HCEC 1CT (cell line): ENCODE measurements around the gene SULT2A1.
"Not testable (repeated sequence)": the region's sequence is repeated elsewhere in the genome, so short reads cannot be mapped to it uniquely, and the experiment has no call there.

ENCODE experiments used
- DNase-seq: peaks from one replicate; pipeline ENCODE4 v3.0.0-alpha.2; 2017

SULT2A1 gene, protein sequence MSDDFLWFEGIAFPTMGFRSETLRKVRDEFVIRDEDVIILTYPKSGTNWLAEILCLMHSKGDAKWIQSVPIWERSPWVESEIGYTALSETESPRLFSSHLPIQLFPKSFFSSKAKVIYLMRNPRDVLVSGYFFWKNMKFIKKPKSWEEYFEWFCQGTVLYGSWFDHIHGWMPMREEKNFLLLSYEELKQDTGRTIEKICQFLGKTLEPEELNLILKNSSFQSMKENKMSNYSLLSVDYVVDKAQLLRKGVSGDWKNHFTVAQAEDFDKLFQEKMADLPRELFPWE

DNA sequence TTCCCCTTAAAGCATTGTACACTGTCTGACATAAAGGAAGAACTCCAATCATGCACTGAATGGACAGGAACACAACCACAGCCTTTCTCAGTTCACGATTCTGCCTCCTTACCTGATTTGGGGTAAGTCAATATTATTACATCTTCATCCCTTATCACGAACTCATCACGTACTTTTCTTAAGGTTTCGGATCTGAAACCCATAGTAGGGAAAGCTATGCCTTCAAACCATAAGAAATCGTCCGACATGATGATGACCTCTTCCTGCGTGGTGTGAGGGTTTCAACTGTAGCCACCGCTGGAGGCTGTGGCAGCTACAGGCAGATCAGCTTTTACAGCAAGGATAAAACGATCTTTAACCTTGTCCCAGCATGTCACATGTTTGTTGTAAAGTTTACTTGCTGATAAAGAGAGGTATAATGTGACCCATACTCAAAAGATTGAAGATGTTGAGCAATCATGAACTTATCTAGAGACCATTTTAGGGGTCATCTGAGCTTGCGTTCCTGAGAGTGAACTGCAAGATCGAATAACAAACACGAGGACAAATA lies at the start of gene SULT2A1:
SULT2A1 (minus strand) TSS at position 306 of the 550 bp plus-strand sequence; CDS start at position 248, 58 bp downstream.
- DNase-seq = no peak

DNA sequence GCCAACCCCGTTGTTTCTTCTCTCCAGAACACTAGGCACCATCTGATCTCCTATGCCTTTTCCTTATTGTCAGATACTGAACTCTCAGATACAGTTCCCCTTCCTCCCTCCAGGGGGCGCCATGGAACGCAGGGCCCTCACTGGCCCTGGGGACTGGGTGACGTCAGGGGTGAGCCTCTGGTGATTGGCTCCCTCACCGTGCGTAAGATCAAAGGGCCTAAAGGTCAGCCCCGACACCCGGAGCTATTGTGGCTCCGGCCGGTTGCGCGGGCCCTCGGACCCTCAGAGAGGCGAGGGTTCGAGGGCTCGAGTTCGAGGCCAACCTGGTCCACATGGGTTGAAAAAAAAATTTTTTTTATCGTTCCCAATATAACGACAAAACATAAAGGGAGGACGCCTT lies 42.5 kb upstream of the SULT2A1 start:
- not testable (repeated sequence) for DNase-seq

DNA sequence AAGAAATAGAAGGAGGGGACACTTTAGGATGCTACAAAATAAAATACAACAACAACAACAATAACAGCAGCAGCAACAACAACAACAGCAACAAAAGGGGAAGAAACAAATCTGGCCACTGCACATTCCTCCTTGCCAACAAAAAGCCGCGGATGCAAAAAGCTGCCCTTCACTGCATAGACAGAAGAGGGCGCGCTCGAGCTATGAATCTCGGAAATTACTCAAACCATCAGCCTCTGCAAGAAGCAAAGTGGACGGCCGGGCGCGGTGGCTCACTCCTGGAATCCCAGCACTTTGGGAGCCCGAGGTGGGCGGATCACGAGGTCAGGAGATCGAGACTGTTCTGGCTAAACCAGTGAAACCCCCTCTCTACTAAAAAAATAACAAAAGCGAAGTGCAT lies 34.0 kb upstream of the SULT2A1 start:
- DNase-seq = not testable (repeated sequence)

DNA sequence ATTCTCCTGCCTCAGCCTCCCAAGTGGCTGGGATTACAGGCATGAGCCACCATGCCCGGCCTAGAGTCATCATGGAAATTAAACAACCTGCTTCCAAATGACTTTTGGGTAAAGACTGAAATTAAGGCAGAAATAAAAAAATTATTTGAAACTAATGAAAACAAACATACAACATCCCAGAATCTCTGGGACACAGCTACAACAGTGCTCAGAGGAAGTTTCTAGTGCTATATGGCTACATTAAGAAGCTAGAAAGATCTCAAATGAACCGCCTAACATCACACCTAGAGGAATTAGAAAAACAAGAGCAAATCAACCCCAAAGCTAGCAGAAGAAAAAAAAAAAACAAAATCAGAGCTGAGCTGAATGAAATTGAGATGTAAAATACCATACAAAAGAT lies 24.1 kb upstream of the SULT2A1 start:
- DNase-seq = not testable (repeated sequence)

DNA sequence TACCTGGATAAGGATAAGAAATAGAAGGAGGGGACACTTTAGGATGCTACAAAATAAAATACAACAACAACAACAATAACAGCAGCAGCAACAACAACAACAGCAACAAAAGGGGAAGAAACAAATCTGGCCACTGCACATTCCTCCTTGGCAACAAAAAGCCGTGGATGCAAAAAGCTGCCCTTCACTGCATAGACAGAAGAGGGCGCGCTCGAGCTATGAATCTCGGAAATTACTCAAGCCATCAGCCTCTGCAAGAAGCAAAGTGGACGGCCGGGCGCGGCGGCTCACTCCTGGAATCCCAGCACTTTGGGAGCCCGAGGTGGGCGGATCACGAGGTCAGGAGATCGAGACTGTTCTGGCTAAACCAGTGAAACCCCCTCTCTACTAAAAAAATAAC lies 23.2 kb upstream of the SULT2A1 start:
- not testable (repeated sequence) for DNase-seq

DNA sequence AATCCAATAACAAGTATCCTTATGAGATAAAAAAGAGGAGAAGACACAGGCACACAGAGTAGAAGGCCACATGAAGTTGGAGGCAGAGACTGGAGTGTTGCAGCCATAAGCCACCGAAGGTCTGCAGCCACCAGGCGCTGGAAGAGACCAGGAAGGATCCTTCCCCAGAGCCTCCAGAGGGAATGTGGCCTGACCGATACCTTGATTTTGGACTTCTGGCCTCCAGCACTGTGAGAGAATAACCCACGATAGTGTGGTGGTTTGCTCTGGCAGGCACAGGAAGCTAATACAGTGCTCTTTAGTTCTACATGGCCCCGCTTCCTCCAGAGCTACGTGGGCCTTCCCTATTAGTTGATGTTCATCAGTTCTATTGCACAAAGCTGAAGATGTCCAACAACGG lies 15.3 kb upstream of the SULT2A1 start:
- DNase-seq = no peak

DNA sequence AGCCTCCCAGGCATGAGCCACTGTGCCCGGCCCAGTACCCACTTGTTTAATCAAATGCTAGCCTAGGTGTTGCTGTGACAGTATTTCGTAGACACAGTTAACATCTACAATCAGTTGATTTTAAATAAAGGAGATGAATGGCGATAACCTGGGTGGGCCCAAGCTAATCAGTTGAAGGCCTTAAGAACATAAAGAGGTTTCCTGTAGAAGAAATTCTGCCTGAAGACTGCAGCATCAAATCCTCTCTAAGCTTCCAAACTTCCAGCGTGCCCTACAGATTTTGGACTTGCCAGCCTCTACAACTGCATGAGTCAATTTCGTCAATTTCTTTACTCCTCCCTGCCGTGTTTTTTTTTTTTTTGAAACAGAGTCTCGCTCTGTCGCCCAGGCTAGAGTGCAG lies 13.2 kb upstream of the SULT2A1 start:
- no peak for DNase-seq

DNA sequence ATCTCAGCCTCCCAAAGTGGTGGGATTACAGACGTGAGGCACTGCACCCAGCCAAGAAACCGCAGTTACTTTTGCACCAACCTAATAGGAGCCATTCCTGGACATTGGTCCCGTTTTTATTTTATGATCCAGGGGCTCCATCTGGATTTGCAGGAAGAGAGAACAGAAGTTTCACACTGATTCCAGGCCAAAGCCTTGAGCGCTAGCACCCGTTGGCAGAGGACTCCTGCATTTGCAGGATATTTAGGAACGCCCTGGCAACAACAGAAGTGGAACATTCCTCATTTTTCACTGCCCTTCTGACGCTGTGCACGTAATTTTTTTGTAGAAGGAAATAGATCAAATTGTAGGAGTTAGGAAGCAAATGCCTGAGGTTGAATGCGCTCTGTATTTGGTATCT lies 11.7 kb upstream of the SULT2A1 start:
- no peak for DNase-seq

DNA sequence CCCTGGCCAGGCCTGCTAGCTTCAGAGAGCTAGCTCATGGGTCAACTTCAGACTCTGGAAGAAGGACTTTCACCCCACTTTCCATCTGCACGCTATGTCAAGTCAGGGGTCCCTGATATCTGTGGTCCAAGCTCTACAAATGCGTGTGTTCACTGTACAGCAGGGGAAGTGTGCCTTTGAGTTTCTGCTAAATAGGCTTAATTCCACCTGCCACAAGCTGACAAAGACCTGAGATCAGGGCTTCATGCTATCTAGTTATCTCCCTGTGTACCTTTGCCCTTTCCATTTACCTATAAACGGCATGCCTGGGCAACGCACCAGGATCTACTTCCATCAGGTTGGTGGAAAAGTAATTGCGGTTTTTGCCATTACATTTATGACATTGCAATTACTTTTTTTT lies 10.7 kb upstream of the SULT2A1 start:
- no peak for DNase-seq

DNA sequence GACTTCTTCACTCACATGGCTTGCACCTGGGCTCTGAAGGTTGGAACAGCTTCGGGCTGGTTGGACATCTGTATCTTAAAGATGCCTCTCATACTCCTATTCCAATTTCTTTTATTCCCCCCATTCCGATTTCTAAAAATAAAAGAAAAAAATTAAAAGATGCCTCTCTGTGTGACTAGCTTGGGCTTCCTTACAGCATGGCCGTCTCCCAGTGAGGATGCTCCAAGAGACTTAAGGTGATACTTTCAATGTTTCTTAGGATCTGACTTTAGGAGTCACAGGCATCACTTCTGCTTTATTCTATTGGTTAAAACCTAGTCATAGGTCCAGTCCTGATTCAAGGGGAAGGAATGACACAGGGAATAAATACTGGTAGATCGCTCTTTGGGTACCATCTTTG lies 9.9 kb upstream of the SULT2A1 start:
- DNase-seq = no peak

DNA sequence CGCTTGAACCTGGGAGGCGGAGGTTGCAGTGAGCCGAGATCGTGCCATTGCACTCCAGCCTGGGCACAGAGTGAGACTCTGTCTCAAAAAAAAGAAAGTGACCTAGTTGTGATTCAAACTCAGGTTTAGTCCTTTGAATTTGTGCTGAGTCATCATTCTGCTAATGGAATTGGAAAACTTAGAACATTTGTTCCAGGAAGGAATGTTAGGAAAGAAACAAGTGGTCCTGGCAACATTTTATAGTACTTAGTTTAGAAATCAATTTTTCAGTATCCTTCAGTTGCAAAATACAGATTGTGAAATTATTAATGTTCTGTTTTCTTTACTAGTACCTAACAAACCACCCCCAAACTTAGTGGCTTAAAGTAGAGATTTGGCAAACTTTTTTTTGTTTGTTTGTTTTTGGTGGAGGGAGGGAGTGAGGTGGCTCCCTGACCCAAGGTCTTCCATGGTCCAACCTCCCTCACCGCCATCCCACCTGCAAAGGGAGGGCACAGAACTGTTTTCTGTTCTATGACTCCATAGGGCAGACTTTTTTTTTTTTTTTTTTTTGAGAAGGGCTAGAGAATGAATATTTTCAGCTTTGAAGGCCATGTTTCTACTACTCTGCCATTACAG lies 9.2 kb upstream of the SULT2A1 start:
- no peak for DNase-seq

DNA sequence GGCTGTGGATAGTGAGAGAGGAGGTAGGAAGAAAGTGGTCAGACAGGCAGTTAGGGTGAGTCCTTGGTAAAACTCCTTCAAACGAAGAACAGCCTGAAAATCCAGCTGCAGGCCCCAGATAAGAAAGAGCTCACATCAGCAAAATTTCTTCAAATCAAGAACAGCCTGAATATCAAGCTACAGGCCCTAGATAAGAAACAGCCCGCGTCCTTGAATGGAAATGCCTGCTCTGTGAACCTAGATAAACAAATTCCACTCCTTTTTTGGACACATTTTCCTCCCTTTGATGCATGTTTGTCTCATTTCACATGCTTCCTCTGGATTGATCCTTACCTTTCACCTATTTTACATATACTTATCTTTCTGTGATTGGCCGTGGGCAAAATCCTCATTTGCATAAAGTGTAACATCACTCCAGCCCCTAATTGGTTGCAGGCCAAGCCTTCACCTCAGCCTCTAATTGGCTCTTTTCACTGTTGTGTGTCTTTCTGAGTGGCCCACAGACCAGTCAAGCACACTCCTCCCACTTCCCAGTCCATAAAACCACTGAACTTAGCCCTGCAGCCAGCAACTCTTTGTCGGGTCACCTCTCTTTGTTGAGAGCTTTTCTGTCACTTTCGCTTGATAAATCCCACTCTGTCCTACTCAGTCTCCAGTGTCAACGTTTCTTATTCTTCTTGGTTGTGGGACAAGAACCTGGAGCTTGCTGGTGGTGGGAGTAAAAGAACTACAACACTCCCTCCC lies 6.0 kb upstream of the SULT2A1 start:
- DNase-seq = no peak

DNA sequence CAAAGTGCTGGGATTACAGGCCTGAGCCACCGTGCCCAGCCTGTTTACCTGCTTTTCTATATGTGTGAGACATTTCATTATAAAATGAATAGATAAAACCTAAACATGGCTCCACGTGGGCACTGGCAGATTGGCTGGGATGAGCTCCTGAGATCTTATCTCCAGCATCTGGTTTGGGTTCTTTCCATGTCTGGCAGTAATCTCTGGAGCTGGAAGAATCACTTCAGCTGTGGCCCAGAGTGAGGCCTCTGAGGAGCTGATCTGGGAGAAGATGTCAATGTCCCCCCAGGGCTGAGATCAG lies 5.5 kb upstream of the SULT2A1 start:
- no peak for DNase-seq

DNA sequence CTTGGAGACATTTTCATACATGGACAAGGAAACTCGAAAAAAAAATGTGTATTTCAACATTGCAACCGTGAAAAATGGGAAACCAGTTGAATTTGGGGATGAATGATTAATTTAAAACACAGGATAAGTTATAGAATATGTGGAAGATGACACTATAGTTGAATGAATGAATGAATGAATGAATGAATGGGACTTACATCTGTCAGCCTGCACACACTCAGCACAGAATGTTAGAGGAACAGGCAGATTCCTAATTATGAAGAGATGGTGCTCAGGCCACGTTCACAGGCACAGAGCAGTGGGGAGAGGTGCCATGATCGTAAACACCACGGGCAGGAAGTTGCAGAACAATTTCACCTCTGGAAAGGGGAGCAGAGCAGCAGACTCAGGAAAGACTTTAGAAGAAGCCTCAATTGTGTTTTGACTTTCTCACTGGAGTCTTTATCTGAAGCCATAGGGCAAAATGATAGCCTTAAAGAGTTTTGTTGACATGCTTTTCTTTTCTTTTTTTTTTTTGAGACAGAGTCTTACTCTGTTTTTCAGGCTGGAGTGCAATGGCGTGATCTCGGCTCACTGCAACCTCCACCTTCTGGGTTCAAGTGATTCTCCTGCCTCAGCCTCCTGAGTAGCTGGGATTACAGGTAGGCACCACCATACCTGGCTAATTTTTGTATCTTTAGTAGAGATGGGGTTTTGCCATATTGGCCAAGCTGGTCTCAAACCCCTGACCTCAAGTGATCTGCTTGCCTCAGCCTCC lies 4.9 kb upstream of the SULT2A1 start:
- no peak for DNase-seq

DNA sequence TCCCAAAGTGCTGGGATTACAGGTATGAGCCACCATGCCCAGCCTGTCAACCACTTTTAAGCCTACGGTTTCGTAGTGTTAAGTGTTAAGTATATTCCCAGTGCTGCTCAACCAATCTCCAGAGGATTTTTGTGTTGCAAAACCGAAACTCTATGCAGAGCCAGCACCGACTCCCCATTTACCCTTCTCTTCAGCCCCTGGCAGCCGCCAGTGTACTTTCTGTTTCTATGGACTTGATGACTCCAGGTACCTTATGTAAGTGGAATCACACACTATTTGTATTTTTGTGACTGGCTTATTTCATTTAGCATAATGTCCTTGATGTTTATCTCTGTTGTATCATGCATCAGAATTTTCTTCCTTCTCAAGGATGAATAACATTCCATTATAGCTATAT lies 1.1 kb downstream of the SULT2A1 start:
- no peak for DNase-seq

DNA sequence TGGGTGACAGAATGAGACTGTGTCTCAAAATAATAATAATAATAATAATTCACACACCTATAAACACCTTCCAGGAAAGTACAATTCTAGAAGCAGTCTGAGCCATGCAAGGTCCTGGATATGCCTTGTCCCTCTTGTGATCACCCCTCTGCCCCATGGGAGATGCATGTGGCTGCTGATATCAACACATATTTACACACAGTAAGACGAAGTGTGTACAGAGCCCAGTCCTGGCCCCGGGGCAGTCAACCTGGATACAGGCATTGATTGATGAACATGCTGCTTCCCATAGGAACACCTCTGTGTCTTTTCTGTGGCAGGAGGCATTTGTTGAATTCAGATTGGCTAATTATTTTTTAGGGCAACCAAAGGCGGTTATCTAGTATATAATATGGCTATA lies 3.2 kb downstream of the SULT2A1 start:
- DNase-seq = no peak

DNA sequence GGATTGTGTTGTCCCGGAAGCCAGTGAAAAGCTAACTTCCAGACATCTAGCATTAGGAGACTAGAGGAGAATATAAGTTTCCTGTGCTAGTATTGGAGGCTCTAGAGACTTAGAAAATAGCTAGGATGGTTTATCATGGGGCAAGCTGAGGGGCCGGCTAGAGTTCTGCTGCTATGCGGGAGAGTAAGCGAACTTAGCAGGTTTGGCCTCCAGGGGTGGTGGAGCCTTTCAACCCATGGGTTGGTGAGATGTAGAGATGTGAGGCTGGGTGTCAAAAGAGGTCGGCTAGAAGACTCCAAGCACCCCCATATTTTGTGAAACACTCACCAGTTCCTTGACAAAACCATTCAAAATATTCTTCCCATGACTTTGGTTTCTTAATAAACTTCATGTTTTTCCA lies 4.4 kb downstream of the SULT2A1 start:
- DNase-seq = no peak

DNA sequence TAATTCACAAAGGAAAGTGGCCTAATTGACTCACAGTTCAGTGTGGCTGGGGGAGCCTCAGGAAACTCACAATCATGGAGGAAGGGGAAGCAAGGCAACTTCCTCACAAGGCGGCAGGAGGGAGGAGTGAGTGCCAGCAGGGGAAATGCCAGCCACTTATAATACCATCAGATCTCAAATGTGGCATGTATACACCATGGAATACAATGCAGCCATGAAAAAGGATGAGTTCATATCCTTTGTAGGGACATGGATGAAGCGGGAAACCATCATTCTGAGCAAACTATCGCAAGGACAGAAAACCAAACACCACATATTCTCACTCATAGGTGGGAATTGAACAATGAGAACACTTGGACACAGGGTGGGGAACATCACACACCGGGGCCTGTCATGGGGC lies 6.7 kb downstream of the SULT2A1 start:
- DNase-seq = not testable (repeated sequence)

DNA sequence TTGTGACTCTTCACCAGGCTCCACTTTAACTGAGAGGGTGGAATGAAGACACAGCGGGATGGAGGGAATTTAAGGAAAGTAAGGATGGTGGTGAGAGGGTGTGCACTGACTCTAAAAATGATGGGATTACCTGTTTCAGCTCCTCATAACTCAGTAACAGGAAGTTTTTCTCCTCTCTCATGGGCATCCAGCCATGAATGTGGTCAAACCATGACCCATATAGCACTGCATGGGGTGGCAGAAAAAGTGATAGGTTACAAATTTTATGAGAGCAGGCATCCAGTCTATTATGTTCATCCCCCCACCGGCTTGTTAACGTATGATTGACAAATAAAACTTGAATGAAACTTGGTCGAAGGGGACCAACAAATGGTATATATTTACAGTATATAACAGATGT lies 7.2 kb downstream of the SULT2A1 start:
- DNase-seq = no peak

DNA sequence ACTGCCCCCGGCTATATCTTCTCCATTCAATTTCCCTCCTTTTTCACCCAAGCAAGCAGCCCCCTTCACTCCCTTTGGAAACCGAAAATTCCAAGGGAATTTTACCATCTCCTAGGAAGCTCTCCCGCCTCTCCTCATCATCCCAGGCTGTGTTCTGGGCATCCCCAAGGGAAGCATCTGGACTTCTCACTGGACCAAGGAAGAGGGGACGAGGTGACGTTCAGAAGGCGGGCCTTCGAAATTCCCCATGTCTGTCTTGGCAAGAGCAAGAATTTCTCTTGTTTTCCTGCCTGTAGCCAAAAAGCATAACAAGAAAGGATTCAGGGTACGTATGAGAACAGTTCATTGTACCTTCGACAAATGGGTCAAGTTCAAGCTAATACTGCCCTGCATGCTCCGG lies 20.9 kb downstream of the SULT2A1 start:
- DNase-seq = no peak

DNA sequence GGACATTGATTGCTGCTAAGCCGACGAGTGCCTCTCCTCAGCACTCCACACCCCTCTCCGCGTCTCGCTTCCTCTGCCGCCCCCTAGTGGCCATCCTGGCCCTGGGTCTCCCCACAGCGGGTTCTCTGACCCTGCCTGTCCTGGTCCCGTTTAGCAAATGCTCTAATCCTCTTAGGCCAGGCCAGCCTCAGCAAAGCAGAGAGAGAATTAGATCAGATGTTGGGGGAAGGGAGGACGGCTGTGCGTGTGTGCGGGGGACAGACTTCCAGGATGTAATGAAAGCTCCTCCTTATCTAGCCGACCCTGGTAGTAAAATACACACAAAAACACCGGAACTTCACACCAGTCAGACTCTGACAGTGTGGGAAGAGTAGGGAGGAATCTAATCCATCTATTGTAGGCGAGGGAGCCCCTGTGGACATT lies 22.6 kb downstream of the SULT2A1 start:
- DNase-seq = peak; percentile 60

DNA sequence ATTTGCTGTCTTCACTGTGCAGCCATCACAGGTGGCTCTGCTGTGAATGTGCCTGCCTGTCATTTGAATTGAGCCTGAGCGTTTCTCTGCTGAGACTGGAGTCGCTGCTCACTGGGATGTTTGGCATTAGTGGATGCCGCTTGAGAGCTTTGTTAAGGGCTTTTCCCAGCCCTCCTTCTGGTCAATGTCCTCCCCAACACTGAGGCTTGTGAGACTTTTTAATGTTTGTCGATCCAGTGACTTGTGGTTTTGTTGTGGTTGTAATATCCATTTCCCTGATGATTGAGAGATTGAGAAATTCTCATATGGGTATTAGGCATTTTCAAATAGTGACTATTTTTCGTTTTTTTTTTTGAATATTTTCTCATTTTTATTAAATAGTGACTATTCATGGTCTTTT lies 24.5 kb downstream of the SULT2A1 start:
- no peak for DNase-seq

DNA sequence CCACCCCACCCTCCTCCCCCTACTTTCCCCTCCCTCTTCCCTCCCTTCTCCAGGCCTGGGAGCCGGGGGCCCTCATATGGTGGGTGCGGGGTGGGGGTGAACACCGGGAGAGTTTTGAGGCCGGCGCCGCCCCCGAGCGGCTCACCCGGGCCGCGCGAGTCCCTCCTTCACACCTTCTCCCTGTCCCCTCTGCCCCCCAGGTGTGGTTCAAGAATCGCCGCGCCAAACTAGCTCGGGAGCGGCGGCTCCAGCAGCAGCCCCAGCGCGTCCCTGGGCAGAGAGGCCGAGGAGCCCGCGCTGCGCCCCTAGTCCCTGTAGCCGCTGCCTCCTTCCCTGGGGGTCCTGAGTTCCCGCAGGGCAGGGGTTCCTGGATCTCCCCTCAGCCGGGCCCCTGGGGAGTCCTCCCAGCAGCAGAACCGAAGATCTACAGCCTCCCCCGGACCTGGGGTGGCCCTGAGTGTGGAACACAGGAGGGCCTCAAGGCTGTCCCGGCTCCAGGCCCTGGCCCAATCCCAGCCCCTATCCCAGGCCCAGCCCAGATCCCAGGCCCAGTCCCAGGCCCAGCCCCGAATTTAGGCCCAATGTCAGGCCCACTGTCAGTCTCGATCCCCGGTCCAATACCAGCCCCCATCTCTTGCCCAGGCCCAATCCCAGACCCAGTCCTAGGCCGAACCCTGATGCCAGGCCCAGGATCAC lies 25.4 kb downstream of the SULT2A1 start:
- no peak for DNase-seq
